Kidney (tissue), 14 donors: ENCODE results near the gene GPC3. TPM values are rescaled to one million over a fixed set of nuclear protein-coding genes. Genes with fewer than 3 reads are reported as not detected.

Experiments
- DNase-seq, 5 donors: peaks; one replicate each; pipeline ENCODE4 v3.0.0-alpha.2; 2013 to 2020
- FAIRE-seq: peaks from 2 replicates; lab custom pipeline; 2012; peaks lifted over from hg19 to GRCh38; lab: Jason Lieb, UNC
- H3K27ac ChIP-seq, 2 donors: one replicate each; pipeline ENCODE4 v1.7.0; 2013; ENCODE audit warnings: low read depth in 2 of 2, low read length in 2 of 2, inconsistent platforms in 1 of 2
- H3K27me3 ChIP-seq: one replicate; pipeline ENCODE4 v1.7.1; 2013; ENCODE audit warnings: low read length, inconsistent platforms; ENCODE audit not compliant: control insufficient read depth, insufficient read depth
- H3K36me3 ChIP-seq, 3 donors: one replicate each; pipeline versions ENCODE4 v1.7.0 to v1.7.1; 2013; ENCODE audit warnings: low read length in 3 of 3, control low read depth in 1 of 3, inconsistent platforms in 1 of 3; ENCODE audit not compliant: insufficient read depth in 3 of 3, control insufficient read depth in 2 of 3
- H3K4me1 ChIP-seq, 3 donors: one replicate each; pipeline versions ENCODE4 v1.7.0 to v1.7.1; 2013; ENCODE audit warnings: low read length in 3 of 3, inconsistent platforms in 1 of 3, low read depth in 1 of 3; ENCODE audit not compliant: control insufficient read depth in 2 of 3, insufficient read depth in 2 of 3
- H3K4me3 ChIP-seq, 3 donors: one replicate each; pipeline versions ENCODE4 v1.7.0 to v1.8.1; 2013; ENCODE audit warnings: low read length in 3 of 3, control low read depth in 1 of 3, inconsistent platforms in 1 of 3
- H3K9ac ChIP-seq, 3 donors: one replicate each; pipeline versions ENCODE4 v1.7.0 to v1.7.1; 2013; ENCODE audit warnings: low read length in 3 of 3, control low read depth in 1 of 3, inconsistent platforms in 1 of 3
- H3K9me3 ChIP-seq, 3 donors: one replicate each; pipeline versions ENCODE4 v1.7.0 to v1.7.1; 2013; ENCODE audit warnings: low read length in 3 of 3, control low read depth in 1 of 3, inconsistent platforms in 1 of 3; ENCODE audit not compliant: control insufficient read depth in 2 of 3, insufficient read depth in 1 of 3
- CTCF ChIP-seq: IDR thresholded peaks from 3 replicates; pipeline ENCODE4 v1.5.1; 2012; ENCODE audit warnings: mild to moderate bottlenecking, moderate library complexity, borderline replicate concordance; ENCODE audit not compliant: insufficient read depth; ENCODE audit errors: extremely low read depth
- intact Hi-C: fragments of 100-400 bp; cut with DNase I; formaldehyde crosslinking; loops from one replicate; pipeline ENCODE4 v1.11.1; 2022
- polyA plus RNA-seq: library from polyadenylated mRNA; stranded (reverse); fragments of 350-450 nt; fragmentation: Illumina TruSeq; extraction: RNeasy Lipid Tissue Mini Kit (QIAGEN cat#74804); gene quantifications from one replicate; pipeline ENCODE4 v1.2.3, GENCODE V29; 2014; ENCODE audit warnings: low read depth, low replicate concordance; ENCODE audit not compliant: insufficient read depth
- total RNA-seq: library from RNA; stranded (reverse); fragmentation: NEBNext Ultra II Directional; extraction: Animal tissue kit (Norgen Biotek cat#: 25700); gene quantifications from one replicate; pipeline ENCODE4 v1.2.1, GENCODE V29; 2021
- donor health status: control.
- donor health status: control.
- donor health status: control.
- donor health status: control.
- donor health status: control.
- donor health status: DM: yes; HTN: yes; CAD: no.
- donor health status: Normal renal cell carcinoma (clear cell type).

GPC3 gene
- total and polyA plus RNA-seq, 2 donors from 2014 or later: 43.0 to 52.5 TPM

GRCh38 chrX:133953078-133953477 lies 32.3 kb downstream of the GPC3 start:
- Histone ChIP-seq H3K27ac (no peak overlapping the region), H3K9ac (no peak overlapping the region), H3K4me3 (no peak overlapping the region), H3K27me3 (peaks cover 3% of the 10 kb centered on the region), H3K36me3 (peaks cover 0 to 2% (median 0%) of the 10 kb centered on the region in 3 donors), H3K9me3 (no peaks in the 10 kb centered on the region), H3K4me1 (no peaks in the 10 kb centered on the region)
- DNase-seq (no peak), FAIRE-seq (no peak)
- intact Hi-C loops: no loop called here
- TF ChIP-seq CTCF: no peak

- intact Hi-C loops: no loop called here
- Histone ChIP-seq H3K4me1 (no peaks in the 10 kb centered on the region), H3K9me3 (no peaks in the 10 kb centered on the region), H3K27ac (no peak overlapping the region), H3K9ac (no peak overlapping the region), H3K36me3 (peaks cover 0 to 2% (median 0%) of the 10 kb centered on the region in 3 donors), H3K4me3 (no peak overlapping the region), H3K27me3 (peaks cover 3% of the 10 kb centered on the region)
- no peak for FAIRE-seq
- no peak for TF ChIP-seq CTCF
- no peak for DNase-seq
Measured at GRCh38 chrX:133951098-133951497, 34.3 kb downstream of the GPC3 start.

GRCh38 chrX:133950214-133950613 lies 35.2 kb downstream of the GPC3 start:
- intact Hi-C loops: no loop called here

More at GRCh38 chrX:133950214-133950613, 35.2 kb downstream of the GPC3 start:
- Histone ChIP-seq H3K4me1 (no peaks in the 10 kb centered on the region), H3K27me3 (peaks cover 3% of the 10 kb centered on the region), H3K4me3 (no peak overlapping the region), H3K9me3 (no peaks in the 10 kb centered on the region), H3K9ac (no peak overlapping the region), H3K27ac (no peak overlapping the region), H3K36me3 (peaks cover 0 to 2% (median 0%) of the 10 kb centered on the region in 3 donors)
- FAIRE-seq (no peak), DNase-seq (no peak)
- no peak for TF ChIP-seq CTCF
